Ascending aorta (tissue), 2 donors: Measurements from ENCODE around the gene TFR2. TPM values are rescaled to one million over a fixed set of nuclear protein-coding genes. Genes with fewer than 3 reads are reported as not detected.

Experiments
- DNase-seq, 2 donors: peaks; one replicate each; pipeline ENCODE4 v3.0.0-alpha.2; 2019; ENCODE audit warnings: low spot score in 2 of 2
- H3K27ac ChIP-seq, 2 donors: fragments of 200-600 bp; sonication (generic); one replicate each; pipeline ENCODE4 v1.5.1; 2016 to 2017; ENCODE audit warnings: mild to moderate bottlenecking in 1 of 2
- H3K27me3 ChIP-seq: fragments of 200-600 bp; sonication (generic); one replicate; pipeline ENCODE4 v1.5.1; 2017
- H3K36me3 ChIP-seq, 2 donors: fragments of 200-600 bp; sonication (generic); one replicate each; pipeline ENCODE4 v1.5.1; 2016
- H3K4me1 ChIP-seq, 2 donors: fragments of 200-600 bp; sonication (generic); one replicate each; pipeline ENCODE4 v1.5.1; 2016 to 2017; ENCODE audit warnings: mild to moderate bottlenecking in 1 of 2
- H3K4me3 ChIP-seq, 2 donors: fragments of 200-600 bp; sonication (generic); one replicate each; pipeline ENCODE4 v1.5.1; 2016 to 2017; ENCODE audit warnings: mild to moderate bottlenecking in 1 of 2
- H3K9me3 ChIP-seq, 2 donors: fragments of 200-600 bp; sonication (generic); one replicate each; pipeline ENCODE4 v1.5.1; 2016
- intact Hi-C: fragments of 100-400 bp; cut with DNase I; formaldehyde crosslinking; loops from one replicate; pipeline ENCODE4 v1.15.1; 2023
- total RNA-seq: library from RNA; depleted of rRNA; stranded (reverse); fragments of >200 nt; gene quantifications from one replicate; pipeline ENCODE4 v1.1.0, GENCODE V29; 2016
- TF ChIP-seq, protein P1 (sequence below), 3 experiments: fragments of 200-600 bp in 2 of 3; fragments of 450-650 bp in 1 of 3; sonication (generic) in 2 of 3; IDR thresholded peaks; one replicate each; pipeline ENCODE4 v1.5.1; 2016 to 2019; ENCODE audit warnings: antibody characterized with exemption in 3 of 3, mild to moderate bottlenecking in 1 of 3, moderate library complexity in 1 of 3

Gene TFR2
- total RNA-seq, 1 donor from 2014 or later, result not detected

DNA sequence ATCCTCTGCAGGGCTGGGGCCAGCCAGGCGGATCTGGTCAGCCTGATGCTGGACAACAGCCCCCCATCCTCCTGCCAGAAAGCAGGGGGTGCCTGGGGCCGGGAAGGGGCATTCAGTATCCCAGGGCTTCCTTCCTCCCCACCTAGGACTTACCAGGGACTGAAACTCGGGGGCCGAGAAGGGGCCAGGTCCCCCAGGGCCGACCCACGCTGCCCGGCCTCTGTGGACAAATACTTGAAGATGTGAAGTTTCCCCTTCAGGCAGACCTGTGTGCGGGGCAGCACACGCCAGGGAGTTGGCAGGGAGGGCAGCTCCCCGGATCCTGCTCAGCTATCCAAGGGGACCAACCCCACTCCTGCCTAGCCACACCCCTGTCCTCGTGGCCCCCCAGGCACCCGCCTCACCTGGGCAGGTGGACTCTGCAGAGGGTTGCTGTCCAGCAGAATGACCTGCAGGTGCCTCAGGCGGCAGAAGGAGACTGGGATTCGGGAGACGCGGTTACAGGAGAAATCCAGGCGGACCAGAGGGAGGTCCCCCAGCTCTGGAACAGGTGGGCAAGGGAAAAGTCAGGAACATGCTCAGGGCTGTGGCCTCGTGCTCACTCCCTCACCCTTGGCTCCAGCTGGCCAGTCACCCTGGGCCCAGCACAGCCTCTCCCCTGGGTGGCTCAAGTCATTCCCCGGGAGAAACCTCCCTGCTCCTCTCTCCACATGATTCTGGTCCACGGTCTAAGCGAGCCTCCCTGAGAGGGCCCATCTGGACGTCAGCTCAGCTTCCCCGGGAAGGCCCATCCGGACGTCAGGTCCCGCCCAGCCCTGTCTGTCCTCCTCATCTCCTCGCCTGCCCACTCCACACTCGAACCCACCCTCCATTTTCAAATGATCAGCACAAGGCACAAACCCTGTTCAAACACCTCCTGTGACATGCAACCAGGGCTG is 62.8 kb downstream of the TFR2 start:
- TF ChIP-seq, protein P1, sequence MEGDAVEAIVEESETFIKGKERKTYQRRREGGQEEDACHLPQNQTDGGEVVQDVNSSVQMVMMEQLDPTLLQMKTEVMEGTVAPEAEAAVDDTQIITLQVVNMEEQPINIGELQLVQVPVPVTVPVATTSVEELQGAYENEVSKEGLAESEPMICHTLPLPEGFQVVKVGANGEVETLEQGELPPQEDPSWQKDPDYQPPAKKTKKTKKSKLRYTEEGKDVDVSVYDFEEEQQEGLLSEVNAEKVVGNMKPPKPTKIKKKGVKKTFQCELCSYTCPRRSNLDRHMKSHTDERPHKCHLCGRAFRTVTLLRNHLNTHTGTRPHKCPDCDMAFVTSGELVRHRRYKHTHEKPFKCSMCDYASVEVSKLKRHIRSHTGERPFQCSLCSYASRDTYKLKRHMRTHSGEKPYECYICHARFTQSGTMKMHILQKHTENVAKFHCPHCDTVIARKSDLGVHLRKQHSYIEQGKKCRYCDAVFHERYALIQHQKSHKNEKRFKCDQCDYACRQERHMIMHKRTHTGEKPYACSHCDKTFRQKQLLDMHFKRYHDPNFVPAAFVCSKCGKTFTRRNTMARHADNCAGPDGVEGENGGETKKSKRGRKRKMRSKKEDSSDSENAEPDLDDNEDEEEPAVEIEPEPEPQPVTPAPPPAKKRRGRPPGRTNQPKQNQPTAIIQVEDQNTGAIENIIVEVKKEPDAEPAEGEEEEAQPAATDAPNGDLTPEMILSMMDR (IDR thresholded peaks at IDR 0.05), result no peak
- H3K9me3 ChIP-seq, result no peaks in the 10 kb centered on the region
- DNase-seq, result no peak
- H3K4me3 ChIP-seq, result no peak overlapping the region
- no peak overlapping the region for H3K27ac ChIP-seq
- no peaks in the 10 kb centered on the region for H3K27me3 ChIP-seq
- H3K4me1 ChIP-seq, result peaks cover 0 to under 1% of the 10 kb centered on the region in 2 donors
- peaks cover 59 to 87% of the 10 kb centered on the region in 2 donors for H3K36me3 ChIP-seq
- intact Hi-C loops, result no loop called here

DNA sequence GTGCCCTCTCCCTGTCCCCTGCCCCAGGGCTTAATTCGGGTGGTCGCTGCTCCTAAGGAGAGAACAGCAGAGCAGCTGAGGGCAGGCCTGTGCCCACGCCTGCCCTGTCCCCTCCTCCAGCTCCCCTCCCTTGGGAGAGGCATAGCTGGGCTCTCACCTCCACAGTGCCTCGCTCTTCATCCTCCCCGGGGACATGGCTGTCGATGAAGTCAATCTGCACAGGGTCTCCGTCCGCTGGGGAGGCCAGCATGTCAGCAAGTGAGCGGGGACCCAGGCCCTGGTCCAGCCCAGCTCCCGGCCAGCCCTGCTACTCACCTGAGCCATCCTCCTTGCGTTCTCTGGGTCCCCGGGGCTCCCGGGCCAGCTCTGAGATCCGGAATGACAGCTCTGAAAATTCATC is 63.8 kb downstream of the TFR2 start:
- no peak overlapping the region for H3K4me3 ChIP-seq
- no peaks in the 10 kb centered on the region for H3K27me3 ChIP-seq
- intact Hi-C loops, result no loop called here
- no peaks in the 10 kb centered on the region for H3K4me1 ChIP-seq
- peaks cover 59 to 84% of the 10 kb centered on the region in 2 donors for H3K36me3 ChIP-seq
- H3K9me3 ChIP-seq, result no peaks in the 10 kb centered on the region
- no peak for DNase-seq
- H3K27ac ChIP-seq, result no peak overlapping the region
- TF ChIP-seq, protein P1 (IDR thresholded peaks at IDR 0.05), result no peak

DNA sequence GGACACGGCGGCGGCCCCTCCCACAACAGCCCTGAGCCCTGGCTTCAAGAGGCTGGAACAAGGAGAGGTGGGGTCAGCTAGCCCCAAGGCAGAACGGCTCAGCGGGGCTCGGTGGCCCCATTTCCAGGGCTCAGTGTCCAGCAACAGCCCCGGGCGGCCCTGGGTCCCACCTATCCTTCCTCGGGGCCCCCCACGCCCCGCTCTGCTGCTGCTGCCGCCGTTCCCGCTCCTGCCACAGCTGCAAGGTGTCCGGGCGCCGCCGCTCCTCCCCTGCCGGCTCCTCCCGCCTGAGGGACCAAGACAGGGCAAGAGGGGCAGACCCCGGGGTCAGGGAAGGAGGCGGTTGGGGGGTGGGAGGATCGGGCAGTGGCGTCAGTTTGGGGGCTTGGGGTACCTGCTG is 64.2 kb downstream of the TFR2 start:
- intact Hi-C loops, result no loop called here
- Histone ChIP-seq H3K9me3 (no peaks in the 10 kb centered on the region), H3K4me3 (no peak overlapping the region), H3K36me3 (peaks cover 58 to 80% of the 10 kb centered on the region in 2 donors), H3K4me1 (no peaks in the 10 kb centered on the region), H3K27ac (no peak overlapping the region), H3K27me3 (no peaks in the 10 kb centered on the region)
- TF ChIP-seq, protein P1 (IDR thresholded peaks at IDR 0.05), result no peak
- no peak for DNase-seq

DNA sequence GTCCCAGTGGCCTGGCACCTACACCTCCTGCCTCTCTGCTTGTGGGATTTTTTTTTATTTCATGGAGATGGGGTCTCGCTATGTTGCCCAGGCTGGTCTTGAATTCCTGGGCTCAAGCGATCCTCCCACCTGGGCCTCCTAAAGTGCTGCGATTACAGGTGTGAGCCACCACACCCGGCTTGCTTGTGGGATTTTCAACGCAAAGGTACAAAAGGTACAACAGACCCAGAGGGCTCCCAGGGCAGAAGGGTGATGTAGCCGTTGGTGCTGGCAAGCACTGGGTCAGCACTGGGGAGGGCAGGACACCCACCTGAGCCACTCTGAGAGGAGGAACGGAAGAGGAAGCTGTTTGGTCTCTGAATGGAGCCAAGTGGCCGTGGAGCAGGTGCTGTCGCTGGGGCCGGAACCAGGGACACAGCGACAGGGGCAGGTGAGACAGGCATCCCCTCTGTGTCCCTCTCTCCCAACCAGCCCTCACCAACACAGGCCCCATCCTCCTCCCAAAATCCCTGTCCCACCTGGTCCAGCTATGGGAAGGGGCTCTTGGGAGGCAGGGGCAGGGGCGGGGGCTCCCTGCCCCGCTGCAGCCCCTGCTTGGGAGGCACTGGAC is 64.9 kb downstream of the TFR2 start:
- no peaks in the 10 kb centered on the region for H3K4me1 ChIP-seq
- no peak for DNase-seq
- H3K27me3 ChIP-seq, result no peaks in the 10 kb centered on the region
- no peak overlapping the region for H3K4me3 ChIP-seq
- TF ChIP-seq, protein P1 (IDR thresholded peaks at IDR 0.05), result no peak
- no peak overlapping the region for H3K27ac ChIP-seq
- peaks cover 52 to 74% of the 10 kb centered on the region in 2 donors for H3K36me3 ChIP-seq
- intact Hi-C loops, result no loop called here
- H3K9me3 ChIP-seq, result no peaks in the 10 kb centered on the region

DNA sequence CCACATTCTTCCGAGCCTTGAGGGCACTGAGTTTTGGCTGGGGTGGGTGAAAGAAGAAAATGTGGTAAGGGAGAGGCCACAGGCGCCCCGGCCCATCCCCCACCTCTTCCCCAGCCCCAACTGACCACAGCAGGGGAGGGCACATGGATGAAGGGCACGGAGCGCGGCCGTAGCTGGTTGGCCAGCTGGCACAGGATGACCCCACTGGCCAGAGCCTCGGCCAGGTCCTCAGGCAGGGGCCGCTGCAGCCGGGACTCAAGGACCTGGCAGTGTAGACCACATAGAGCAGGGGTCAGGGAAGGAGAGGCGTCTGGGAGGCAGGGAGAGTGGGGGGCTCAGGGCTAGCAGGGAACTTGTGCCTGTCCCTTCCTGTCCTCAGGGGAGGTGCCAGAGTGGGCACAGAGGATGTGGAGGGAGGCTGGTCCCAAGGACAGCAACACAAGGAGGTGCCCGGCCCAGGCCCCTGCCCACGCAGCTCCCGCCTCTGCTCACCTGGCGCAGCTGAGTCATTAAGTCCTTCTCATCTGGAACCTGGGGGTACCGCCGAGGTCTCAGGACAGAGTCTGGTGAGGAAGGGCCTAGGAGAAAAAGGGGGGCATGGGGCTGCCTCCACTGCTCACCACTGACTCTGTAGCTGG is 65.5 kb downstream of the TFR2 start:
- Histone ChIP-seq H3K4me1 (no peaks in the 10 kb centered on the region), H3K9me3 (no peaks in the 10 kb centered on the region), H3K27ac (no peak overlapping the region), H3K27me3 (no peaks in the 10 kb centered on the region), H3K36me3 (peaks cover 45 to 68% of the 10 kb centered on the region in 2 donors), H3K4me3 (no peak overlapping the region)
- TF ChIP-seq, protein P1 (IDR thresholded peaks at IDR 0.05), result no peak
- intact Hi-C loops, result no loop called here
- no peak for DNase-seq
